Midbrain (tissue), 1 donor: ENCODE results near the gene ZNF253.
A peak's percentile ranks its signal among the peaks of the same experiment; 100 is the strongest.
"Not testable (repeated sequence)": the region's sequence is repeated elsewhere in the genome, so short reads cannot be mapped to it uniquely, and the experiment has no call there.

Experiments used
- DNase-seq: peaks from one replicate; lab custom pipeline; 2025; lab: John Stamatoyannopoulos, UW

Gene ZNF253

DNA sequence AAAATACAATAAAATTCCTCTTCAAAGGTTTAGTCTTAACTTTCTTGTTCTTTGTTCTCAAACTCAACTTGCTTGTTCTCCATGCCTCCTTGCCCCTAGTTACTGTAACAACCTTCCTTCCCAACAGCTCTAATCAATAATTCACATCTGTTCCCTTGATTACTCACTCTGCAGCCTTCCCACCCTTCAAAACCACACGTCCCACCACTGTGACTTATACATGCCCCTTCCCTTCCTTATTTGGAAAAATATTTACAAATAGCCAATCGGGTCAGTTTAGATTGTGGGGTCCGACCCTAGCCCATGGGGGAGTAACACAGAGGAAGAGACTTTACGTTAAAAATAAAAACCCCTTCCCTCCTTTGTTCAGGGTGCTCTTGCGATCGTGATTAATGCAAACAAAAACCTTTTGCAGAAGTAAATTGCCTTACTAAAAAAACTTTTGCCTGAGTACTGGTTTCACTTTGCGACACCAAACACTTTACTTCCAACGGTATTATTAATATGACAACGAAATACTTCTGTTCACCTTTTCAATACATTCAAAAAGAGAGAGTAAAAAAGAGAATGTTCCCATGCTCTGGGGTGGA lies 34.6 kb downstream of the ZNF253 start:
- no peak for DNase-seq

DNA sequence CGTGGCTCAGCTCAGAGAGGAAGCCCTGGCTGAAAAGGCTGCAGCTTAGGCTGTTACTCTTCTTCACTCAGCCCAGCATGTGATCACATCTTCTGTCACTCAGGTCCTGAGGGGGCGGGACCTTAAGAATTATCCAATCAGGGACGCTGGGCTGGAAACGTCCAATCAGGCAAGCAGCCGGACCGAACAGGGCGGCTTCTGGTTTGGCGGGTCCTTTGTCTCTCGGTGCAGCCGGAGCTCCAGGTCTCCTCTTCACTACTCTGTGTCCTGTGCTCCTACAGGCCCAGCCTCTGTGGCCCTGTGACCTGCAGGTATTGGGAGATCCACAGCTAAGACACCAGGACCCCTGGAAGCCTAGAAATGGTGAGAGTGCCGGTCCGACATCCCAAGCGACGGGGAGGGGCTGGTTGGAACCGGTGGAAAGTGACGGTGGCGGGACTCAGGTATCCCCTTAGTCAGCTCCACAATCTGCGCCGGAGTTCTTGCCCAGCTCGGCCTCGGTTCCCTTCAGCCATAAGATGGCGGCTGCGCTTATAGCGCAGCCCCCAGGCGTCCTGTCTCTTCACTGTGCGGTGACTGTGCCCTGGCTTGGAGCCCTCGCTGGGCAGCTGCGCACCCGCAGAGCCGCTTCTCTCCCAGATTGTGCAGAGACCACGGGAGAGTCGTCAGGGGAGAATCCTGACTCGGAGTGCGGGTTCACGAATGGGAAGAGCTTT lies 35.2 kb downstream of the ZNF253 start, which contains the start of gene ZNF93:
Gene ZNF93 (plus strand): TSS at position 218 of the 716 bp plus-strand sequence. CDS start 143 bp downstream, at position 361.
- peak; percentile 96 for DNase-seq

DNA sequence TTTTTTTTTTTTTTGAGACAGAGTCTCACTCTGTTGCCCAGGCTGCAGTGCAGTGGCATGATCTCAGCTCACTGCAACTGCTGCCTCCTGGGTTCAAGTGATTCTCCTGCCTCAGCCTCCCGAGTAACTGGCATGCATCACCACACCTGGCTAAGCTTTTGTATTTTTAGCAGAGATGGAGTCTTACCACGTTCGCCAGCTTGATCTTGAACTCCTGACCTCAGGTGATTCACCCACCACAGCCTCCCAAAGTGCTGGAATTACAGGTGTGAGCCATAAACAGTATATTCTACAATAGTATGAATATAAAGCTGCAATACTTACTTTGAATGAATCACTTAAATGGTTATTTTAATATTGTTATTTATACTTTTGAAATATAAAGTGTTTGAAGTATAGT lies 41.9 kb downstream of the ZNF253 start:
- DNase-seq, result not testable (repeated sequence)

DNA sequence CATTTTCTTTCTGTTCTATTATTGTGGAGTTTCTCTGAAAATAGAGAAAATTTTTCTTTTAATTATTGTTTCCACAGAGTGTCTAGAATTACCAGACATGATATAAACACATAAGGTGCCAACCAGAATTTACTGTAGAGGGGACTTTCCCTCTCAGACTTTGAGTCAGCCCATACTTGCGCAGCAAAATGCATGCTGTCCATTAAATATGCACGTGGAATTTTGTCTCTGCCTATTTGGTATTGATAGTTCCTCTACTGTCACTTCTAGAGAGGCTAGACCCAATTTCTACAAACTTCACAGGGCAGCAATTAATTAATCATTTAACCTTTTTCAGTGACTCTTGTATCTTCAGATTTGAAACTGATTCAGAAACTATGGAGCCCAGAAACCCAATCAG lies 44.0 kb downstream of the ZNF253 start:
- no peak for DNase-seq

DNA sequence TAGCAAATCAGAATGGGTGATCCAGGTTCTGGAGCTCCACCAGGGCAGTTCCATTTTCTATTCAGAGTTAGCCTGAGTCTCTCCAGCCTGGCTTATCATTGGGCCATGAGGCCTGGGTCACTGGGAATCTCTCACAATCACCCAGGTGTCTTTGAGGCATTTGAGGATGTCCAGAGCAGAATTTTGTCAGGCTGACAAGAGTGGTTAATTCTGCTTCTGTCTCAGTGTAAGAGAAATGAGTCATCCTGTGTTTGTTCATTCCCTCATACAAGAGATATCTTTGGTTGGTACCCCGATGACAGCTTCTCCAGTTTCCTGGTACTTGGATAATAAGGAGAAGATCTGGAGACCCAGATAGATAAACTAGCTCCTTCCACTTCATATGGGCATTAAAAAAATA lies 45.5 kb downstream of the ZNF253 start:
- no peak for DNase-seq

DNA sequence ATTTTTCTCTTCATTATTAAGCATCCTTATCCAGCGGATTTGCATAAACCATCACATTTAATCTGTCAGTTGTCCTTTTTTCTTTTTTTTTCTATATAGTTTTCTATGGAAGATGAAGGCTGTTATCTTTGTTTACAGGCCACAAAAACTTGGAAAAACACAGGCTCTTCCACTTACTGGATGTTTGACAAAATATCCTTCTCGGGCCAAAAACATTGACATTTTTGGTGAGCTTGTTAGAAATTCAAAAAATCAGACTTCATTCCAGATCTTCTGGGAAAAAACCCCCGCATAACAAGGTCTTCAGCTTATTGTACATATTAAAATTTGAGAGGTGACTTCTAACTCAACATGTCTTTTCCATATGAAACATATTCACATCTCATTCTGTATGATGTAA lies 48.9 kb downstream of the ZNF253 start:
- DNase-seq, result no peak

DNA sequence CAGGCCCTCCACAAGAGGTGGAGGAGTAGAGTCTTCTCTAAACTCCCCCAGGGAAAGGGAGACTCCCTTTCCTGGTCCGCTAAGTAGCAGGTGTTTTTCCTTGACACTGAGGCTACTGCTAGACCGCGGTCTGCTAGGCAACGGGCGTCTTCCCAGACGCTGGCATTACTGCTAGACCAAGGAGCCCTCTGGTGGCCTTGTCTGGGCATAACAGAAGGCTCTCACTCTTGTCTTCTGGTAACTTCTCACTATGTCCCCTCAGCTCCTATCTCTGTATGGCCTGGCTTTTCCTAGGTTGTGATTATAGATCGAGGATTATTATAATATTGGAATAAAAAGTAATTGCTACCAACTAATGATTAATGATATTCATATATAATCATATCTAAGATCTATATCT lies 64.7 kb downstream of the ZNF253 start:
- peak; percentile 33 for DNase-seq

DNA sequence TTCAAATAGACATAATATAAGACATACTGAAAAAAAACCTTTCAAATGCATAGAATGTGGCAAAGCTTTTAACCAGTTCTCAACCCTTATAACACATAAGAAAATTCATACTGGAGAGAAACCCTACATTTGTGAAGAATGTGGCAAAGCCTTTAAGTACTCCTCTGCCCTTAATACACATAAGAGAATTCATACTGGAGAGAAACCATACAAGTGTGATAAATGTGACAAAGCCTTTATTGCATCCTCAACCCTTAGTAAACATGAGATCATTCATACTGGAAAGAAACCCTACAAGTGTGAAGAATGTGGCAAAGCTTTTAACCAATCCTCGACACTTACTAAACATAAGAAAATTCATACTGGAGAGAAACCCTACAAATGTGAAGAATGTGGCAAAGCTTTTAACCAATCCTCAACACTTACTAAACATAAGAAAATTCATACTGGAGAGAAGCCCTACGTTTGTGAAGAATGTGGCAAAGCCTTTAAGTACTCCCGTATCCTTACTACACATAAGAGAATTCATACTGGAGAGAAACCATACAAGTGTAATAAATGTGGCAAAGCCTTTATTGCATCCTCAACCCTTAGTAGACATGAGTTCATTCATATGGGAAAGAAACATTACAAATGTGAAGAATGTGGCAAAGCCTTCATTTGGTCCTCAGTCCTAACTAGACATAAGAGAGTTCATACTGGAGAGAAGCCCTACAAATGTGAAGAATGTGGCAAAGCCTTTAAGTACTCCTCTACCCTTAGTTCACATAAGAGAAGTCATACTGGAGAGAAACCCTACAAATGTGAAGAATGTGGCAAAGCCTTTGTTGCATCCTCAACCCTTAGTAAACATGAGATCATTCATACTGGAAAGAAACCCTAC lies 68.0 kb downstream of the ZNF253 start:
- DNase-seq, result not testable (repeated sequence)

DNA sequence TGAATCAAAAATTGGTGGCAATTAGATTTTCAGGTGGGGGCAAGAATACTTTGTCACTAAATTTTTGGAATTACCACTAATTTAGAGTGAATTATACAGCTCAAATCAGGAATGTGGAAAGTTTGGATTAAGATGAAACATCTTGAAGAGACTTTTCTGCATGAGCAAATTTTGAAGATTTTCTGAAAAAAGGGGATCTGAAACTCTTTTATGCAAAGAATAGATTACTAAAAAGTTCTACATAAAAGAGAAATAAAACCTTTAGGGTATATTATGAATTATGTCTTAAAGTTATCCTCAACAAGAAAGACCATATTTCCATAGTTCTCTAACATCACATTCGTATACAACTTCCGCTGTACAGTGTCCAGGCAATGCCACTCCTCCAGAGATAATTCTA lies 71.7 kb downstream of the ZNF253 start:
- no peak for DNase-seq

DNA sequence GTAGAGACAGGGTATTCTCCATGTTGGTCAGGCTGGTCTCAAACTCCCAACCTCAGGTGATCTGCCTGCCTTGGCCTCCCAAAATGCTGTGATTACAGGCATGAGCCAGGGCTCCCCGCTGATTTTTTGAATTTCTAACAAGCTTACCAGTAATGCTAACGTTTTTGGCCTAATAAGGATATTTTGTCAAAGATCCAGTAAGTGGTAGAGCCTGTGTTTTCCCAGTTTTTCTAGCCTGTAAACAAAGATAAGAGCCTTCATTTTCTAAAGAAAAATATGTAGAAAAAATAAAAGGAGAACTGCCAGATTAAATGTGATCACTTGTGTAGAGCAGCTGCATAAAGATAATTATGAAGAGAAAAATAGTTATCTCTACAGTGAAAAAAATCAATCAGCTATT lies 72.8 kb downstream of the ZNF253 start:
- DNase-seq, result no peak

DNA sequence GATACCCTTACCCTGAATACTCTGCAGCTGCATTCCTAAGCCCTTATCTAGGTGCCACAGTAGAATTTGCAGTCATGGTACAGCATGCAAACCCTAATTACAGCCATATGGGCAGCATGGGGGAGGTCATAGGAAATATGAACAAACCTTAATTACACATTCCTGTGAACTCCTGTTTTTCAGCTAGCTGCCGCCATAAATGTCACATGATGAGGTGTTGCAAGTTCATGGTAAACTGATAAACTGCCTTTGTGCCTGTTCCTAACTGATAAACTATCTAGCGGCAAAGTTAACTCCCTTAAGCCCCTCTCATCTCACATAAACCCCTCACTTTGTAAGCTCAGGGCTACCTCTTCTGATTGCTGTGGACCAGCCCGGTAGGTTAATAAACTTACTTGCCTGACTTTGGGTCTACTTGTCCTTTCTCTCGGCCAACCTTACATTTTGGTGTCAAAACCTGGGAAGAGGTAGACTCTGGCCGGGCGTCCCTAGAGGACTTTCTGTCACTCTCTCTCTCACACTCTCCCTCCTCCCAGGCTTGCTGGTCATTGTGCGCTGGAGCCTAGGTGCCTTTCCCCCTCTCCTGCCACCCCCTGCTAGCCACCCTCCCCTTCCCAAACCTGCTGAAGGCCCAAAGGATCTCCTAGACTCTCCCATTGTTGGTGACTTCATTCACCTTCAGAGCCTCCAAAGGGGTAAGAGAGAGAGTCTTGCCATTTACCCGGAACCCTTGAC lies 78.3 kb downstream of the ZNF253 start:
- DNase-seq, result no peak
